ENCODE data around the gene SYNJ2. TPM values are rescaled to one million over a fixed set of nuclear protein-coding genes. Genes with fewer than 3 reads are reported as not detected.

SYNJ2 gene
- total and polyA plus RNA-seq, 2 of the 4 experiments (the other 2 are of a cell fraction): 40.8 to 45.2 TPM

GRCh38 chr6:158143700-158144099 is 162.0 kb downstream of the SYNJ2 start:
- peak overlapping the region; percentile 35 for H2AK9ac ChIP-seq (replicated peaks; ENCODE audit: low read depth, low read length, poor library complexity)
- peaks cover 3% of the 10 kb centered on the region; the same call in 1 of the 2 replicates for H3K9me1 ChIP-seq (ENCODE audit: insufficient read depth, low read length)
- in situ Hi-C loops (cut with MboI; ENCODE audit: low sequenced_read_pairs) (no loop called here), dilution Hi-C loops (cut with HindIII; ENCODE audit: low sequenced_read_pairs, unreplicated experiment) (no loop called here), intact Hi-C loops (cut with micrococcal nuclease) (no loop called here)
- peaks cover 5% of the 10 kb centered on the region for H3K36me3 ChIP-seq (ENCODE audit: control insufficient read depth, insufficient read depth, low read length)
- H2BK15ac ChIP-seq (ENCODE audit: low read depth, low read length): no peak overlapping the region
- no peaks in the 10 kb centered on the region for H3K27me3 ChIP-seq (ENCODE audit: control insufficient read depth, insufficient read depth, low read length)
- H3K23ac ChIP-seq (ENCODE audit: low read depth, low read length): no peak overlapping the region
- H3K18ac ChIP-seq (ENCODE audit: low read depth, low read length): no peak overlapping the region
- CTCF ChIA-PET: interaction anchor here (1.5 to 2.3 kb wide), 3 partner anchors 11 to 70 kb away, joined by 3 to 11 read pairs (median 3); no protein-coding TSS in a partner anchor
- no peak overlapping the region for H3K4me3 ChIP-seq (ENCODE audit: insufficient read depth, low read depth, low read length)
- no peak overlapping the region for H4K5ac ChIP-seq (ENCODE audit: low read depth, low read length)
- DNase-seq (peak; percentile 7), ATAC-seq (ENCODE audit: low read depth) (no peak)
- H3K4me1 ChIP-seq (ENCODE audit: control insufficient read depth, insufficient read depth, low read length): no peaks in the 10 kb centered on the region; the same call in 1 of the 2 replicates
- H3K56ac ChIP-seq (ENCODE audit: extremely low read depth, insufficient read depth, low read length): no peak overlapping the region
- 0 out of 2 replicates have a peak overlapping the region, but pooled peaks have one; percentile 36 for H2AK5ac ChIP-seq (ENCODE audit: low read depth, low read length)
- TF ChIP-seq, protein P1, sequence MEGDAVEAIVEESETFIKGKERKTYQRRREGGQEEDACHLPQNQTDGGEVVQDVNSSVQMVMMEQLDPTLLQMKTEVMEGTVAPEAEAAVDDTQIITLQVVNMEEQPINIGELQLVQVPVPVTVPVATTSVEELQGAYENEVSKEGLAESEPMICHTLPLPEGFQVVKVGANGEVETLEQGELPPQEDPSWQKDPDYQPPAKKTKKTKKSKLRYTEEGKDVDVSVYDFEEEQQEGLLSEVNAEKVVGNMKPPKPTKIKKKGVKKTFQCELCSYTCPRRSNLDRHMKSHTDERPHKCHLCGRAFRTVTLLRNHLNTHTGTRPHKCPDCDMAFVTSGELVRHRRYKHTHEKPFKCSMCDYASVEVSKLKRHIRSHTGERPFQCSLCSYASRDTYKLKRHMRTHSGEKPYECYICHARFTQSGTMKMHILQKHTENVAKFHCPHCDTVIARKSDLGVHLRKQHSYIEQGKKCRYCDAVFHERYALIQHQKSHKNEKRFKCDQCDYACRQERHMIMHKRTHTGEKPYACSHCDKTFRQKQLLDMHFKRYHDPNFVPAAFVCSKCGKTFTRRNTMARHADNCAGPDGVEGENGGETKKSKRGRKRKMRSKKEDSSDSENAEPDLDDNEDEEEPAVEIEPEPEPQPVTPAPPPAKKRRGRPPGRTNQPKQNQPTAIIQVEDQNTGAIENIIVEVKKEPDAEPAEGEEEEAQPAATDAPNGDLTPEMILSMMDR (conservative IDR thresholded peaks at IDR 0.05; ENCODE audit: low read depth, low read length): peak; percentile 27
- no peak for TF ChIP-seq RAD21 (IDR thresholded peaks at IDR 0.05; ENCODE audit: low read length)
- H2BK5ac ChIP-seq (ENCODE audit: low read depth, low read length, poor library complexity, severe bottlenecking): no peak overlapping the region
- no peaks in the 10 kb centered on the region for H4K20me1 ChIP-seq (ENCODE audit: insufficient read depth, low read length)
- H3K27ac ChIP-seq (ENCODE audit: insufficient read depth, low read length): no peak overlapping the region
- peaks cover 3 to 6% of the 10 kb centered on the region in 2 experiments; a peak in 1 of 4 replicates for H3K79me1 ChIP-seq (ENCODE audit: low read depth in 1 of 2, low read length in 2 of 2)
- POLR2A ChIA-PET (ENCODE audit: unreplicated experiment): no interaction called here
- H4K91ac ChIP-seq (ENCODE audit: insufficient read depth, low read depth, low read length): no peak overlapping the region
- peak overlapping the region; percentile 36; the same call in 1 of the 2 replicates for H2BK20ac ChIP-seq (ENCODE audit: low read depth, low read length)
- H4K8ac ChIP-seq (ENCODE audit: low read depth in 2 of 2, low read length in 2 of 2): peak overlapping the region in 1 of 2 experiments; percentile 21; a peak in 1 of 4 replicates
- no peak overlapping the region for H3K4ac ChIP-seq (ENCODE audit: low read depth, low read length)
- WGBS, 2 experiments (ENCODE audit: extremely low coverage in 2 of 2, insufficient read length in 1 of 2): no CpG with 5 or more reads among the region's 1 CpG
- H3K9me3 ChIP-seq (ENCODE audit: control insufficient read depth, insufficient read depth, low read length): no peaks in the 10 kb centered on the region
- H2AFZ ChIP-seq (replicated peaks; ENCODE audit: low read length, poor library complexity): no peak overlapping the region
- H3K9ac ChIP-seq (ENCODE audit: low read depth, low read length): no peak overlapping the region
- H3K4me2 ChIP-seq (ENCODE audit: low read depth, low read length): no peak overlapping the region
- peak overlapping the region; percentile 77; the same call in 1 of the 2 replicates for H3K14ac ChIP-seq (replicated peaks; ENCODE audit: low read depth, low read length)
- 0 out of 2 replicates have a peak overlapping the region, but pooled peaks have one; percentile 22 for H2BK120ac ChIP-seq (ENCODE audit: low read depth, low read length)
- no TSS peak for BruUV-seq (replicated peaks)

Small RNA genes lying within 50 kb of the gene (microRNA-seq; reads per million reads assigned to microRNA genes)
- not detected for gene RNU6-786P (ENCODE audit: insufficient read depth, insufficient read length)

Small RNA genes lying within 50 kb of the gene (small RNA-seq; reads per million reads assigned to genes)
- 0 reads per million in 5 experiments for gene RNU6-786P

Other genes with a start within 250 kb of the SYNJ2 start
- 41.2 and 41.9 TPM in 2 replicates for gene SNX9, start 158.6 kb upstream of the SYNJ2 start, total RNA-seq (2012; rRNA removed)
- 34.8 and 35.3 TPM in 2 replicates for gene SNX9, start 158.6 kb upstream of the SYNJ2 start, polyA plus RNA-seq (2012; rRNA removed)
- 15.6 and 16.9 TPM in 2 replicates for gene SERAC1, start 186.4 kb downstream of the SYNJ2 start, total RNA-seq (2012; rRNA removed)
- gene SERAC1, start 186.4 kb downstream of the SYNJ2 start, polyA plus RNA-seq (2012; rRNA removed): 6.7 and 7.7 TPM in 2 replicates
- 3.9 and 6.1 TPM in 2 replicates for gene GTF2H5, start 186.5 kb downstream of the SYNJ2 start, total RNA-seq (2012; rRNA removed)
- gene GTF2H5, start 186.5 kb downstream of the SYNJ2 start, polyA plus RNA-seq (2012; rRNA removed): 8.4 and 8.5 TPM in 2 replicates